OCI-LY3 (cell line): ENCODE data around the gene ZNF556.

ENCODE experiments used
- CTCF ChIP-seq: fragments of 200-600, 300-600 bp; sonication (generic); IDR thresholded peaks from 2 replicates; pipeline ENCODE4 v1.5.1; 2014; ENCODE audit warnings: antibody characterized with exemption, low read length, low read depth
- EZH2phosphoT487 ChIP-seq: fragments of 200-600 bp; shearing (Covaris generic); IDR thresholded peaks from 2 replicates; pipeline ENCODE4 v1.6.1; 2018; ENCODE audit warnings: antibody characterized with exemption, mixed run types, low read depth

- no peak for TF ChIP-seq CTCF
- TF ChIP-seq EZH2phosphoT487: no peak
These were observed 22.0 kb upstream of the ZNF556 start for GRCh38 chr19:2845107-2845506.
